Dermis blood vessel endothelial cell (primary cell): ENCODE measurements around the gene DDX11. TPM values are rescaled to one million over a fixed set of nuclear protein-coding genes. Genes with fewer than 3 reads are reported as not detected.
"Not testable (repeated sequence)": the region's sequence is repeated elsewhere in the genome, so short reads cannot be mapped to it uniquely, and the experiment has no call there.

Source experiments
- DNase-seq: peaks from one replicate; pipeline ENCODE4 v3.0.0; 2010
- total RNA-seq: library from RNA; depleted of rRNA; stranded (reverse); fragments of >200 nt; gene quantifications from 2 replicates; pipeline ENCODE4 v1.2.3, GENCODE V29; 2014

The DDX11 gene
- total RNA-seq, 1 donor from 2014 or later, result 19.7 TPM

DNA sequence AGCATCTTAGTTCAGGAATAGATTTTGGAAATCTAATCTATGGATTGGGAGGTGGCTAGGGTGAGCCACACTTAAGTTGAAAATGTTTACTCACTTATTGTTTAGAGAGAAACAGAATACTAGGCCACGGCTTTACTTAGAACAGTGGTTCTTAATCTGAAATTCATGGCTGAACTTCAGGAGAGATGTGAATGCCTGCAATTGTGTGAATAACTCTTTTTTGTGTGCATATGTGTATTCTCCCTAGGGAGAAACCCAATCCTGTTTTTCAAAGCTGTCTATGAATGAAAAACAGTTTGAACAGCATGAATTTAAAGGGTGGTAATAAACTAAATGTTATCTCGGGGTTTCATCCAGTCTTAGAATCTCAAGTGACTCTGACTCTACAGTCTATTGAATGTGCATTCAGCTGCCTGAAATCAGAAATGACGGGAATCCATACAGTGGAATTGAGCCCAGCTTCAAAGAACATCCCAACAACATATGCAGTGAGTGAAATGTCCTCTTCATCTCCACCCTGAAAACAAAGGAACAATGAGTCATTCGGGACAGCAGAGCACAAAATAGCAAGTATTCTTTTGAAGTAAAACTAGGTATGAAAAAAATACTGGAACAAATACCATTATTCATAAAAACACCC, 53.7 kb downstream of the DDX11 start:
- DNase-seq, result not testable (repeated sequence)

DNA sequence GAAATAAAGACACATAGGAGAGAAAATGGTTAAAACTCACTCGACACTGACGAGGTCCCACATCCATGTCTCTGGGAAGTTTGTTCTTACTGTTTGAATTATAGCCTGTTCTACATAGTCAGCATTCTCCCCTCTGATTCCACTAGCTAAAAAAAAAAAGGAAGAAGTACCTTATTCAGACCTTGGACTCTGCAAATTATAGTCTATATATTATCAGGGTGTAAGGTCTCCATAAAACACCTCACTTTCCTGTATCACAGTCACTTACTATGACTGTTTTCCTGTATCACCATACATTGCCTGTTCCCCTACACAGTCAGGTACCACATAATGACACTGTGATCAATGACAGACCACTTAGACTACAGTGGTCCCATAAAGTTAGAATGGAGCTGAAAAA, 62.9 kb downstream of the DDX11 start:
- DNase-seq, result not testable (repeated sequence)

DNA sequence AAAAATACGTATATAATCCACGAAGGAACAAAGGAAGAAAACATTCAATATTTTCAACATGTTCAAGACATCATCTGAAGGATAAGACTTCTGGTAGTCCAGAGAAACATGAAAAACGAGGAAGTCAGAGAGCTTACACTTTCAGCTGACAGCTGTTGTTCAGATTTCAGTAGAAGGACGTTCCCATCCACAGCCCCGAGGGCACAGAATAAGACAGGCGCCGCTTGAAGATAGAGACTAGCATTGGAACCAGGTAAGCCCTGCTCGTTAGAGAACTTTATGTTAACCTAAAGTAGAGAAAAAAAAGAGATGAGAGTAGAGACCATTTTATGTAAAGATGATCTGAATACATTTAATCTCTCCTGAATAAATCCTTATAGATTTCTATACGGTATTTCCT, 71.1 kb downstream of the DDX11 start:
- DNase-seq, result not testable (repeated sequence)

DNA sequence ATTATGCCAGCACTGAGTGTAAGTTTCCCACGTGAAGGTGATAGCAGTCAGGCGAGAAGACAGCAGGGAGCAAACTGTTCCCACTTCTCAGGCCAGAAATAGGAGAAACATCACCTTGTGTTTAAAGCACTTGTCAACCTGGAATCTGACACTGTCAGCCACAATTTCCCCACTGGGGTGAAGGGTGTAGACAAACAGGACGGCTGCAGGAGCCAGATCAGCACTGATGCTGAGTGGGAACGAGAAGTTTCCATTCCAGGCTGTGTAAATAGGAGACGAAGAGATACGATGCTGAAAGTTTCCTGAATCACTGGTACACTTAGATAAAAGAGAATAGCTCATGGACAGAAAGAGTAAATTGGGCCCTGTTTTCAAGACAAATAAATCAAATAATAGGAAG, 71.6 kb downstream of the DDX11 start:
- DNase-seq, result not testable (repeated sequence)

GRCh38 chr12:31147415-31147814, 73.8 kb downstream of the DDX11 start:
- DNase-seq, result not testable (repeated sequence)

GRCh38 chr12:31150766-31151165, 77.1 kb downstream of the DDX11 start:
- not testable (repeated sequence) for DNase-seq

Other genes with a start within 250 kb of the DDX11 start
- gene TSPAN11, start 147.1 kb upstream of the DDX11 start, total RNA-seq, result 7.7 and 11.4 TPM in 2 replicates